Loucy (cell line): ENCODE results near the gene UBN1.

Experiments
- H2AFZ ChIP-seq: fragments of 200-600 bp; sonication (generic); 2 replicates; pipeline ENCODE4 v1.6.0; 2016; ENCODE audit warnings: antibody characterized with exemption, mild to moderate bottlenecking, low read length, moderate library complexity
- H3F3A ChIP-seq: fragments of 200-600 bp; 2 replicates; pipeline ENCODE4 v1.6.0; 2016; ENCODE audit warnings: antibody characterized with exemption, low read depth, mild to moderate bottlenecking
- H3K27me3 ChIP-seq: fragments of 200-600 bp; sonication (generic); 2 replicates; pipeline ENCODE4 v1.6.1; 2014; ENCODE audit warnings: low read length, mild to moderate bottlenecking; ENCODE audit not compliant: insufficient read depth, poor library complexity, severe bottlenecking
- H3K36me3 ChIP-seq: fragments of 200-600 bp; sonication (generic); 2 replicates; pipeline ENCODE4 v1.6.1; 2016; ENCODE audit warnings: low read length; ENCODE audit not compliant: insufficient read depth
- H3K4me1 ChIP-seq: fragments of 200-600 bp; sonication (generic); 2 replicates; pipeline ENCODE4 v1.5.1; 2014; ENCODE audit warnings: low read length, mild to moderate bottlenecking; ENCODE audit not compliant: insufficient read depth, poor library complexity, severe bottlenecking
- H3K4me2 ChIP-seq: fragments of 200-600 bp; sonication (generic); 2 replicates; pipeline ENCODE4 v1.6.0; 2014; ENCODE audit warnings: antibody characterized with exemption, low read length, low read depth, mild to moderate bottlenecking; ENCODE audit not compliant: poor library complexity, severe bottlenecking
- H3K4me3 ChIP-seq: fragments of 200-600 bp; sonication (generic); 2 replicates; pipeline ENCODE4 v1.5.1; 2014; ENCODE audit warnings: low read length, mild to moderate bottlenecking, mixed read lengths; ENCODE audit not compliant: poor library complexity, severe bottlenecking
- H3K79me2 ChIP-seq: fragments of 200-600 bp; sonication (generic); 2 replicates; pipeline ENCODE4 v1.6.1; 2014; ENCODE audit warnings: low read length; ENCODE audit not compliant: insufficient read depth
- H3K9ac ChIP-seq: fragments of 200-600 bp; sonication (generic); 2 replicates; pipeline ENCODE4 v1.6.0; 2014; ENCODE audit warnings: mild to moderate bottlenecking, low read depth, low read length, moderate library complexity; ENCODE audit not compliant: poor library complexity, severe bottlenecking
- H3K9me2 ChIP-seq: fragments of 200-600 bp; sonication (generic); replicated peaks from 2 replicates; pipeline ENCODE4 v1.6.1; 2016; ENCODE audit warnings: low read depth, low read length, mixed read lengths
- H3K9me3 ChIP-seq: fragments of 200-600 bp; sonication (generic); 2 replicates; pipeline ENCODE4 v1.6.1; 2014; ENCODE audit warnings: mild to moderate bottlenecking, antibody characterized with exemption, low read length, low read depth; ENCODE audit not compliant: insufficient read depth
- H4K20me1 ChIP-seq: fragments of 200-600 bp; sonication (generic); 2 replicates; pipeline ENCODE4 v1.6.0; 2014; ENCODE audit warnings: antibody characterized with exemption, low read length, mild to moderate bottlenecking; ENCODE audit not compliant: insufficient read depth, poor library complexity, severe bottlenecking
- CTCF ChIP-seq: fragments of 200-600 bp; sonication (generic); conservative IDR thresholded peaks from 2 replicates; pipeline ENCODE4 v1.5.1; 2014; ENCODE audit warnings: mild to moderate bottlenecking, antibody characterized with exemption, low read length
- EZH2phosphoT487 ChIP-seq: fragments of 200-600 bp; IDR thresholded peaks from 2 replicates; pipeline ENCODE4 v1.6.1; 2018; ENCODE audit warnings: antibody characterized with exemption, mild to moderate bottlenecking, moderate library complexity, borderline replicate concordance

Gene UBN1

GRCh38 chr16:4873091-4873490 lies 25.8 kb downstream of the UBN1 start:
- Histone ChIP-seq H3F3A (no peaks in the 10 kb centered on the region), H3K4me3 (no peak overlapping the region), H4K20me1 (no peaks in the 10 kb centered on the region), H3K4me2 (no peak overlapping the region), H3K36me3 (peaks cover 77% of the 10 kb centered on the region; the same call in 1 of the 2 replicates), H3K9me3 (no peaks in the 10 kb centered on the region), H3K4me1 (no peaks in the 10 kb centered on the region), H3K27me3 (no peaks in the 10 kb centered on the region), H3K9ac (no peak overlapping the region), H2AFZ (no peak overlapping the region), H3K9me2 (no peaks in the 10 kb centered on the region), H3K79me2 (no peaks in the 10 kb centered on the region)
- TF ChIP-seq EZH2phosphoT487 (no peak), CTCF (no peak)

- no peak overlapping the region for H3K9ac ChIP-seq
- TF ChIP-seq EZH2phosphoT487: no peak
- no peak for TF ChIP-seq CTCF
- peaks cover 71% of the 10 kb centered on the region; the same call in 1 of the 2 replicates for H3K36me3 ChIP-seq
- no peaks in the 10 kb centered on the region for H3K79me2 ChIP-seq
- no peaks in the 10 kb centered on the region for H3K27me3 ChIP-seq
- no peaks in the 10 kb centered on the region for H3K9me2 ChIP-seq
- H4K20me1 ChIP-seq: no peaks in the 10 kb centered on the region
- H3K4me1 ChIP-seq: no peaks in the 10 kb centered on the region
- H3K4me3 ChIP-seq: no peak overlapping the region
- H3K9me3 ChIP-seq: no peaks in the 10 kb centered on the region
- no peaks in the 10 kb centered on the region for H3F3A ChIP-seq
- no peak overlapping the region for H3K4me2 ChIP-seq
- no peak overlapping the region for H2AFZ ChIP-seq
Observed at GRCh38 chr16:4874666-4875065, 27.4 kb downstream of the UBN1 start.

GRCh38 chr16:4876646-4877379 lies 29.5 kb downstream of the UBN1 start:
- no peaks in the 10 kb centered on the region for H4K20me1 ChIP-seq
- no peaks in the 10 kb centered on the region for H3K4me1 ChIP-seq
- no peaks in the 10 kb centered on the region for H3K9me2 ChIP-seq
- no peak overlapping the region for H3K9ac ChIP-seq
- H3K79me2 ChIP-seq: no peaks in the 10 kb centered on the region
- peaks cover 67% of the 10 kb centered on the region; the same call in 1 of the 2 replicates for H3K36me3 ChIP-seq
- H2AFZ ChIP-seq: no peak overlapping the region
- no peak overlapping the region for H3K4me2 ChIP-seq
- TF ChIP-seq CTCF (no peak), EZH2phosphoT487 (no peak)
- H3K4me3 ChIP-seq: no peak overlapping the region
- H3F3A ChIP-seq: no peaks in the 10 kb centered on the region
- no peaks in the 10 kb centered on the region for H3K27me3 ChIP-seq
- no peaks in the 10 kb centered on the region for H3K9me3 ChIP-seq
